Neural progenitor cell (in vitro differentiated cells): Measurements from ENCODE around the gene ZNF620. TPM values are rescaled to one million over a fixed set of nuclear protein-coding genes. Genes with fewer than 3 reads are reported as not detected.

Source experiments
- DNase-seq: peaks from one replicate; pipeline ENCODE4 v3.0.0-alpha.2; 2016; ENCODE audit warnings: low spot score
- H2AFZ ChIP-seq: fragments of 200-600 bp; sonication (generic); replicated peaks from 2 replicates; pipeline ENCODE4 v1.6.1; 2016; ENCODE audit warnings: antibody characterized with exemption
- H3F3A ChIP-seq: fragments of 200-600 bp; sonication (generic); 2 replicates; pipeline ENCODE4 v1.6.1; 2016; ENCODE audit warnings: antibody characterized with exemption, low read depth
- H3K27ac ChIP-seq: fragments of 200-600 bp; sonication (generic); 2 replicates; pipeline ENCODE4 v1.5.1; 2016; ENCODE audit warnings: mild to moderate bottlenecking
- H3K27me3 ChIP-seq: fragments of 200-600 bp; sonication (generic); 2 replicates; pipeline ENCODE4 v1.6.1; 2016; ENCODE audit warnings: mild to moderate bottlenecking, moderate library complexity
- H3K36me3 ChIP-seq: fragments of 200-600 bp; sonication (generic); 2 replicates; pipeline ENCODE4 v1.5.1; 2016
- H3K4me1 ChIP-seq: fragments of 200-600 bp; sonication (generic); 2 replicates; pipeline ENCODE4 v1.6.1; 2016; ENCODE audit warnings: mixed run types
- H3K4me2 ChIP-seq: fragments of 200-600 bp; sonication (generic); 2 replicates; pipeline ENCODE4 v1.6.1; 2016
- H3K4me3 ChIP-seq: fragments of 200-600 bp; sonication (generic); 2 replicates; pipeline ENCODE4 v1.5.1; 2016
- H3K79me2 ChIP-seq: fragments of 200-600 bp; sonication (generic); 2 replicates; pipeline ENCODE4 v1.6.1; 2016; ENCODE audit warnings: low read depth
- H3K9ac ChIP-seq: fragments of 200-600 bp; sonication (generic); 2 replicates; pipeline ENCODE4 v1.6.1; 2016
- H3K9me3 ChIP-seq: fragments of 200-600 bp; sonication (generic); 2 replicates; pipeline ENCODE4 v1.5.1; 2016; ENCODE audit warnings: low read depth
- H4K20me1 ChIP-seq: fragments of 200-600 bp; sonication (generic); 2 replicates; pipeline ENCODE4 v1.6.1; 2016; ENCODE audit warnings: low read depth
- H3K27ac Mint-ChIP-seq: 3 replicates; pipeline ENCODE4 v1.8.0; 2021; ENCODE audit warnings: mixed read lengths
- H3K27me3 Mint-ChIP-seq: 2 replicates; pipeline ENCODE4 v1.8.0; 2022; ENCODE audit warnings: low read depth, mild to moderate bottlenecking, inconsistent platforms, moderate library complexity, mixed read lengths; ENCODE audit not compliant: insufficient read depth
- H3K36me3 Mint-ChIP-seq: 3 replicates; pipeline ENCODE4 v1.8.0; 2021; ENCODE audit warnings: mixed read lengths
- H3K4me1 Mint-ChIP-seq: 3 replicates; pipeline ENCODE4 v1.8.0; 2021; ENCODE audit warnings: mixed read lengths
- H3K4me3 Mint-ChIP-seq: 3 replicates; pipeline ENCODE4 v1.8.0; 2021; ENCODE audit warnings: mild to moderate bottlenecking, moderate library complexity, mixed read lengths
- H3K9me3 Mint-ChIP-seq: 3 replicates; pipeline ENCODE4 v1.8.0; 2020; ENCODE audit warnings: mixed read lengths
- EZH2 ChIP-seq: fragments of 200-600 bp; sonication (generic); IDR thresholded peaks from 2 replicates; pipeline ENCODE4 v1.6.1; 2017; ENCODE audit warnings: antibody characterized with exemption, mild to moderate bottlenecking, moderate library complexity
- EZH2phosphoT487 ChIP-seq: fragments of 200-600 bp; sonication (generic); IDR thresholded peaks from 2 replicates; pipeline ENCODE4 v1.6.1; 2017; ENCODE audit warnings: antibody characterized with exemption
- total RNA-seq: library from RNA; depleted of rRNA; stranded (reverse); fragments of >200 nt; gene quantifications from 2 replicates; pipeline ENCODE4 v1.2.3, GENCODE V29; 2015; ENCODE audit warnings: low replicate concordance
- TF ChIP-seq, protein P1 (sequence below): fragments of 200-600 bp; sonication (generic); IDR thresholded peaks from 2 replicates; pipeline ENCODE4 v1.5.1; 2017; ENCODE audit warnings: antibody characterized with exemption, mild to moderate bottlenecking

ZNF620 gene
- total RNA-seq, 1 donor from 2014 or later, result 23.6 TPM

DNA sequence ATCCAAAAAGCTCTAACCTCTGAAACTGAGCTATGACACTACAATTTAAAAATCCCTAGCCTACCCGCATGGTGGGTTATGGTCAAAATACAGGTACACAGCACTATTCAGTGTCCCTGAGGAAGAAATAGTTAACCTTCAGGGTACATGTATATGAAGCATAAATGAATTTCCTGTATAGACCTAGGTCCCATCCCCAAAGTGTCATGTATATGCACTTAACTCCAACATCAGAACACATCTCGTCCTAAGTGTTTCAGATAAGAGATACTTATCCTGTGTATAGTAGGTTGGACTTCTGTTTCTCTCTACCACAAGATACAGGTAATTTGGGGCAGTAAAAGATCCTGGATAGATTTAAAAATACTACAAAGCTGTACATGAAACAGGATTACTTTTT lies 42.3 kb upstream of the ZNF620 start:
- TF ChIP-seq, protein P1, sequence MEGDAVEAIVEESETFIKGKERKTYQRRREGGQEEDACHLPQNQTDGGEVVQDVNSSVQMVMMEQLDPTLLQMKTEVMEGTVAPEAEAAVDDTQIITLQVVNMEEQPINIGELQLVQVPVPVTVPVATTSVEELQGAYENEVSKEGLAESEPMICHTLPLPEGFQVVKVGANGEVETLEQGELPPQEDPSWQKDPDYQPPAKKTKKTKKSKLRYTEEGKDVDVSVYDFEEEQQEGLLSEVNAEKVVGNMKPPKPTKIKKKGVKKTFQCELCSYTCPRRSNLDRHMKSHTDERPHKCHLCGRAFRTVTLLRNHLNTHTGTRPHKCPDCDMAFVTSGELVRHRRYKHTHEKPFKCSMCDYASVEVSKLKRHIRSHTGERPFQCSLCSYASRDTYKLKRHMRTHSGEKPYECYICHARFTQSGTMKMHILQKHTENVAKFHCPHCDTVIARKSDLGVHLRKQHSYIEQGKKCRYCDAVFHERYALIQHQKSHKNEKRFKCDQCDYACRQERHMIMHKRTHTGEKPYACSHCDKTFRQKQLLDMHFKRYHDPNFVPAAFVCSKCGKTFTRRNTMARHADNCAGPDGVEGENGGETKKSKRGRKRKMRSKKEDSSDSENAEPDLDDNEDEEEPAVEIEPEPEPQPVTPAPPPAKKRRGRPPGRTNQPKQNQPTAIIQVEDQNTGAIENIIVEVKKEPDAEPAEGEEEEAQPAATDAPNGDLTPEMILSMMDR, result no peak
- TF ChIP-seq EZH2phosphoT487, result no peak
- TF ChIP-seq EZH2, result no peak
- H3K4me1 Mint-ChIP-seq, result peaks cover 4% of the 10 kb centered on the region
- Histone ChIP-seq H2AFZ (no peak overlapping the region), H3K79me2 (peaks cover 18% of the 10 kb centered on the region), H3K27ac (no peak overlapping the region), H3K27me3 (no peaks in the 10 kb centered on the region), H3K9ac (no peak overlapping the region), H4K20me1 (peaks cover 20% of the 10 kb centered on the region), H3K36me3 (peaks cover 12% of the 10 kb centered on the region), H3F3A (peaks cover 60% of the 10 kb centered on the region), H3K4me3 (no peak overlapping the region), H3K4me1 (peaks cover 7% of the 10 kb centered on the region), H3K9me3 (no peaks in the 10 kb centered on the region), H3K4me2 (no peak overlapping the region)
- H3K27me3 Mint-ChIP-seq, result no peaks in the 10 kb centered on the region
- H3K27ac Mint-ChIP-seq, result no peak overlapping the region
- no peak overlapping the region for H3K4me3 Mint-ChIP-seq
- peaks cover 36% of the 10 kb centered on the region for H3K36me3 Mint-ChIP-seq
- DNase-seq, result no peak
- H3K9me3 Mint-ChIP-seq, result no peaks in the 10 kb centered on the region

DNA sequence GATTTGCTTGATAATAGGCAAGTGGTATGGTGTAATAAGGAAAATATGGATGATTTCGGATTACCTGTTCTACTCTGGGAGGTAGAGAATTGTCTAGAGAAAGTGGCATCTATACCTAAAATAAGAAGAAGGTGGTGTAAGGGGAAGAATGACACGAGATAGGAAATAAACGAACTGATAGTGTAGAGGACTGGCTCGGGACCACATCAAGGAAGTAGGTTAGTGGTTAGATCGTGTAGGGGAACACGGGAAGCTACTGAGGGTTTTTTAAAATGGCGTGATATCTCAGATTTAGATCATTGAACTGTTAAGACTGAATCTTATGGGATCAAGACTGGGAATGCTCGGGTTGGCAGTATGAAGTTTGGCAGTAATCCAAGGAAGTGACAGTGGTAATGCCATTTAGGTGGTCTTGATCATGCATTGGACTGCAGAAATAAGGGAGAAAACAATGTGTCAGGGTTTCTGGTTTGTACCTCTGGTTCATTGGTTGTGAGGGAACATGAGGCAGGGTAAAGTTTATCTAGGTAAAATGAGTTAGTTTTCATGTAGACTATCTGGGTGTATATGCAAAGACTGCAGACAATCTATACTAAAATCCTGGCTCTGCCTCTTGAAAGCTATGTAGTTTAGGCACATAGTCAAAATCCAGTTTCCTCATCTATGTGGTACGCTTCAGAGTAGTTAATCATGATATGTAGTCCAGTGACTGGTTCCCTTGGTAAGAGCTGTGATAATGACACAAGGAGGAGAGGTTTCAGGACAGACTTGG lies 41.3 kb upstream of the ZNF620 start:
- Histone ChIP-seq H3K9ac (no peak overlapping the region), H4K20me1 (peaks cover 11% of the 10 kb centered on the region), H3K9me3 (no peaks in the 10 kb centered on the region), H3K4me1 (no peaks in the 10 kb centered on the region), H3F3A (peaks cover 52% of the 10 kb centered on the region), H3K27me3 (no peaks in the 10 kb centered on the region), H3K79me2 (peaks cover 9% of the 10 kb centered on the region), H3K36me3 (peaks cover 4% of the 10 kb centered on the region), H3K4me2 (no peak overlapping the region), H2AFZ (no peak overlapping the region), H3K27ac (no peak overlapping the region), H3K4me3 (no peak overlapping the region)
- TF ChIP-seq, protein P1, result no peak
- no peak for DNase-seq
- no peaks in the 10 kb centered on the region for H3K27me3 Mint-ChIP-seq
- H3K4me3 Mint-ChIP-seq, result no peak overlapping the region
- no peak overlapping the region for H3K27ac Mint-ChIP-seq
- H3K36me3 Mint-ChIP-seq, result peaks cover 33% of the 10 kb centered on the region
- H3K4me1 Mint-ChIP-seq, result no peaks in the 10 kb centered on the region
- no peaks in the 10 kb centered on the region for H3K9me3 Mint-ChIP-seq

DNA sequence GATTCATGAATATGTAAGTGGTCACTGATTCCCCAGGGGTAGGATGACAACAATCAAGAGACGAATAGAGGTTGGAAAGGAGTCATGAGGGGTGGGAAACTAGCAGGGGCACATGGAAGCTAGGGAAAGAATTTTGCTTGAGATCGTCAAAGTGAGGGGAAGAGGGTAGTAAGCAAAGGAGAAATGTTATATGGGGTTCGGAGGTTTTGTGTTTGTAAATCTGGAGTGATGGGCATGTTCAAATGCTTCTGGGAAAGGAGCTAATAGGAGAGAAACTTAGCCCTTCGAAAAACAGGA lies 40.8 kb upstream of the ZNF620 start:
- no peak overlapping the region for H3K4me3 Mint-ChIP-seq
- Histone ChIP-seq H3K4me1 (no peaks in the 10 kb centered on the region), H3K4me3 (no peak overlapping the region), H2AFZ (no peak overlapping the region), H3K79me2 (peaks cover 5% of the 10 kb centered on the region), H4K20me1 (peaks cover 9% of the 10 kb centered on the region), H3K27ac (no peak overlapping the region), H3K9ac (no peak overlapping the region), H3K9me3 (no peaks in the 10 kb centered on the region), H3K4me2 (no peak overlapping the region), H3F3A (peaks cover 51% of the 10 kb centered on the region), H3K27me3 (no peaks in the 10 kb centered on the region), H3K36me3 (peaks cover 4% of the 10 kb centered on the region)
- TF ChIP-seq EZH2 (no peak), EZH2phosphoT487 (no peak)
- TF ChIP-seq, protein P1, result no peak
- H3K27ac Mint-ChIP-seq, result no peak overlapping the region
- H3K36me3 Mint-ChIP-seq, result peaks cover 33% of the 10 kb centered on the region
- no peaks in the 10 kb centered on the region for H3K4me1 Mint-ChIP-seq
- no peak for DNase-seq
- no peaks in the 10 kb centered on the region for H3K27me3 Mint-ChIP-seq
- no peaks in the 10 kb centered on the region for H3K9me3 Mint-ChIP-seq
